ENCODE data around the gene BBX.

BBX gene

DNA sequence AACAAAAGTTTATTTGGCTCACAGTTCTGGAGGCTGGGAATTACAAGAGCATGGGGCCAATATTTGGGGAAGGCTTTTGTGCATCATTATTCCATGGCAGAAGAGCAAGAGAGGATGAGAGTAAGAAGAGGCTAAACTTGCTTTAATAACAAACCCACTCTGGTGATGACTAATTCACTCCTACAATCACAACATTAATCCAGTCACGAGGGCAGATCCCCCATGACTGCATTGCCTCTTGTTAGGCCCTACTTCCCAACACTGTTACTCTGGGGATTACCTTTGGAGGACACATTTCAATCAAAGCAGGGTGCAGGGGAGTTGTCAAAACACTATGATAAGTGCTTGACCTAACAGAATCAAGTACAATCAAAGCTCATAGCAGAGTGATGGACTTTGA, 181.7 kb downstream of the BBX start:
- H3K79me2 ChIP-seq: peaks cover 7% of the 10 kb centered on the region
- H3K9me3 ChIP-seq (ENCODE audit: control insufficient read depth, low read length): no peaks in the 10 kb centered on the region
- no peak overlapping the region for H2AFZ ChIP-seq
- H3K4me1 ChIP-seq: peaks cover 8% of the 10 kb centered on the region
- H3K4me2 ChIP-seq (ENCODE audit: low read length): no peak overlapping the region
- H3K4me3 ChIP-seq (ENCODE audit: low read depth, low read length): no peak overlapping the region
- TF ChIP-seq, protein P1, sequence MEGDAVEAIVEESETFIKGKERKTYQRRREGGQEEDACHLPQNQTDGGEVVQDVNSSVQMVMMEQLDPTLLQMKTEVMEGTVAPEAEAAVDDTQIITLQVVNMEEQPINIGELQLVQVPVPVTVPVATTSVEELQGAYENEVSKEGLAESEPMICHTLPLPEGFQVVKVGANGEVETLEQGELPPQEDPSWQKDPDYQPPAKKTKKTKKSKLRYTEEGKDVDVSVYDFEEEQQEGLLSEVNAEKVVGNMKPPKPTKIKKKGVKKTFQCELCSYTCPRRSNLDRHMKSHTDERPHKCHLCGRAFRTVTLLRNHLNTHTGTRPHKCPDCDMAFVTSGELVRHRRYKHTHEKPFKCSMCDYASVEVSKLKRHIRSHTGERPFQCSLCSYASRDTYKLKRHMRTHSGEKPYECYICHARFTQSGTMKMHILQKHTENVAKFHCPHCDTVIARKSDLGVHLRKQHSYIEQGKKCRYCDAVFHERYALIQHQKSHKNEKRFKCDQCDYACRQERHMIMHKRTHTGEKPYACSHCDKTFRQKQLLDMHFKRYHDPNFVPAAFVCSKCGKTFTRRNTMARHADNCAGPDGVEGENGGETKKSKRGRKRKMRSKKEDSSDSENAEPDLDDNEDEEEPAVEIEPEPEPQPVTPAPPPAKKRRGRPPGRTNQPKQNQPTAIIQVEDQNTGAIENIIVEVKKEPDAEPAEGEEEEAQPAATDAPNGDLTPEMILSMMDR (IDR thresholded peaks at IDR 0.05): no peak
- no peak overlapping the region for H3K9ac ChIP-seq
- no peaks in the 10 kb centered on the region for H3K36me3 ChIP-seq (ENCODE audit: control insufficient read depth, insufficient read depth, low read length)
- H3K27me3 ChIP-seq (ENCODE audit: control insufficient read depth, insufficient read depth, low read length): no peaks in the 10 kb centered on the region
- no peak overlapping the region for H3K27ac ChIP-seq

DNA sequence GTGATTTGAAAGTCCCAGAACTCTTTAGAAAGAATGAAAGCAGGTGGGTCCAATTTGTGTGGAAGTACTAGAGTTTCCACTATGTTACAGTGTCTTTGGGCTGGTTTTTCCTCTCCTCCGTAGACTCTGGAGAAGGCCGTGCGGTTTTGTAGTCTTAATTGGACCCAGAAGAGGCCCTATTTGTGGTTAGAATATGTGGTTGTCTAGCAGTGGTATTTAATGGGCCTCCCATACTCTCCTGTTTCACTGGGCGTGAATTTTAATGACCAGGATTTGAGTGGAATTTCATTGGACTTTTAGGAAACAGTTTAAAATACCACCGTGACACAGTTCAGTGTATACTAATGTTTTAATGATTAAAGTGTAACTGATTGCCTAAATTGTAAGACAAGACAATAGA, 182.3 kb downstream of the BBX start:
- Histone ChIP-seq H3K27me3 (ENCODE audit: control insufficient read depth, insufficient read depth, low read length) (no peaks in the 10 kb centered on the region), H3K79me2 (peaks cover 4% of the 10 kb centered on the region), H3K4me2 (ENCODE audit: low read length) (no peak overlapping the region), H3K4me1 (peaks cover 8% of the 10 kb centered on the region), H3K4me3 (ENCODE audit: low read depth, low read length) (no peak overlapping the region), H3K9me3 (ENCODE audit: control insufficient read depth, low read length) (no peaks in the 10 kb centered on the region), H3K27ac (no peak overlapping the region), H3K9ac (no peak overlapping the region), H2AFZ (no peak overlapping the region), H3K36me3 (ENCODE audit: control insufficient read depth, insufficient read depth, low read length) (no peaks in the 10 kb centered on the region)
- TF ChIP-seq, protein P1 (IDR thresholded peaks at IDR 0.05): no peak

DNA sequence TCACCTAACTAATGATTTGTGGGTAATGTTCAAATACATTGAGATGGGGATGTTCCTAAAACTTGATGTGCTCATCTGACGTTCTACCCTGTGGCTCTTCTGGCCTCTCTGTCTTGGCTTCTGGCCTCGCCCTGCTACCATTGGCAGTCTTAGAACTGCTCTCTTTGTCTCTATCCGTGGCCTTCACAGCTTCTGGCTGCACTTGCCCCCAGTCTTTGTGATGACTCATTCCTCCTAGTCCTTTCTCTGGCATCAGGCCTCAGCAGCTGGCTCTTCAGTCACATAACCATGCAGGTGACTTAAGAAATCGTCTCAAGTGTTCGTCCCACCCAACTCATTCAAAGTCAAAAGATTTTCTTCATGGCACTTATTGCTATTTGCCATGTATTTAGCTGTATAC, 188.1 kb downstream of the BBX start:
- Histone ChIP-seq H3K36me3 (ENCODE audit: control insufficient read depth, insufficient read depth, low read length) (no peaks in the 10 kb centered on the region), H3K27ac (no peak overlapping the region), H3K4me3 (ENCODE audit: low read depth, low read length) (no peak overlapping the region), H2AFZ (no peak overlapping the region), H3K27me3 (ENCODE audit: control insufficient read depth, insufficient read depth, low read length) (no peaks in the 10 kb centered on the region), H3K9ac (no peak overlapping the region), H3K9me3 (ENCODE audit: control insufficient read depth, low read length) (no peaks in the 10 kb centered on the region), H3K4me2 (ENCODE audit: low read length) (no peak overlapping the region), H3K79me2 (no peaks in the 10 kb centered on the region), H3K4me1 (no peaks in the 10 kb centered on the region)
- TF ChIP-seq, protein P1 (IDR thresholded peaks at IDR 0.05): no peak

DNA sequence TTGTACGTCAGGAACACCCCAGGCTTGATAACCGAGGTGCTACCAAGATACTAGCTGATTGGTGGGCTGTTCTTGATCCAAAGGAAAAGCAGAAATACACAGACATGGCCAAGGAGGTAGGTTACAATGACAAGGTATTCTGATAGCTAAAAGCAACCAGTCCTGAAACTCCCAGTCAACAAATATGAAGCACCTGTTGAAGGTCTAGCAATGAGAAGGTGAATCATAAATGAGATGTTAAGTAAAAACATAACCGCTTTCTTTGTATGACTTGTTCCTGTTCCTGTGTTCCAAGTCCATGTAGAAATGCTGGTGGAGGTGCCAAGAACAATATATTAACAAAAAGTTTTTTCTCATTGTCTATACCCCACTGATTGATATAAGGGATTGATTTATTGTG, 194.0 kb downstream of the BBX start:
- Histone ChIP-seq H3K27me3 (ENCODE audit: control insufficient read depth, insufficient read depth, low read length) (no peaks in the 10 kb centered on the region), H3K4me2 (ENCODE audit: low read length) (no peak overlapping the region), H3K27ac (no peak overlapping the region), H3K36me3 (ENCODE audit: control insufficient read depth, insufficient read depth, low read length) (no peaks in the 10 kb centered on the region), H3K79me2 (no peaks in the 10 kb centered on the region), H3K9me3 (ENCODE audit: control insufficient read depth, low read length) (no peaks in the 10 kb centered on the region), H3K9ac (no peak overlapping the region), H3K4me3 (ENCODE audit: low read depth, low read length) (no peak overlapping the region), H3K4me1 (peaks cover 3% of the 10 kb centered on the region), H2AFZ (no peak overlapping the region)
- TF ChIP-seq, protein P1 (IDR thresholded peaks at IDR 0.05): no peak

DNA sequence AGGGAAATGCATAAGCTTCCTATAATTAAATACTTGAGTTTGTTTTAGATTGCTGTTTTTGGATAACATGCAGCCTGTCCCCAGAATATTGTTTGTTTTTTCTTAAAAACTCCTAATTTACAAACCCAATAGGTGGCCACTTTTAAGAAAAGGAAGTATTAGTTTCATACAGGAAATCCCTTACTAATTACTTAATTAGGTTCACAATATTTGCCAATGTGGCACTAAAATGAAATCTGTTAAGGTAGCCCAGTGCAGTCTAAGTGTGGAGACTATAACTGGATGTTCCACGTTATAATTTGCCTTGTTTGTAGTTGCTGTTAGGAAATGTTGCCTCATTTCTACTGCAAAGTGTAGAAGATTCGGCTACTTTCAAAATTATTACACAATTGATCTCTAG, 195.8 kb downstream of the BBX start:
- Histone ChIP-seq H3K36me3 (ENCODE audit: control insufficient read depth, insufficient read depth, low read length) (no peaks in the 10 kb centered on the region), H3K4me3 (ENCODE audit: low read depth, low read length) (no peak overlapping the region), H3K9ac (no peak overlapping the region), H3K27ac (no peak overlapping the region), H3K4me2 (ENCODE audit: low read length) (no peak overlapping the region), H3K27me3 (ENCODE audit: control insufficient read depth, insufficient read depth, low read length) (no peaks in the 10 kb centered on the region), H2AFZ (no peak overlapping the region), H3K9me3 (ENCODE audit: control insufficient read depth, low read length) (no peaks in the 10 kb centered on the region), H3K79me2 (no peaks in the 10 kb centered on the region), H3K4me1 (peaks cover 3% of the 10 kb centered on the region)
- TF ChIP-seq, protein P1 (IDR thresholded peaks at IDR 0.05): no peak
